HepG2 (cell line): ENCODE data around the gene TNK1. TPM values are rescaled to one million over a fixed set of nuclear protein-coding genes. Genes with fewer than 3 reads are reported as not detected.
A peak's percentile ranks its signal among the peaks of the same experiment; 100 is the strongest.

Experiments used
- ATF1 ChIP-seq: IDR thresholded peaks from 2 replicates; pipeline ENCODE4 v1.6.1; 2016; ENCODE audit warnings: mild to moderate bottlenecking, control low read depth
- DMAP1 ChIP-seq: IDR thresholded peaks from 2 replicates; pipeline ENCODE4 v1.6.1; 2016
- GABPB1 ChIP-seq: IDR thresholded peaks from 2 replicates; pipeline ENCODE4 v1.6.1; 2016; ENCODE audit warnings: mild to moderate bottlenecking, missing genetic modification reagents, moderate library complexity, missing compliant biosample characterization
- KDM2A ChIP-seq: sonication (generic); formaldehyde crosslinking; IDR thresholded peaks from 2 replicates; pipeline ENCODE4 v1.4.0; 2020; ENCODE audit warnings: low read depth, missing genetic modification reagents, borderline replicate concordance
- MED13 ChIP-seq: sonication (generic); formaldehyde crosslinking; IDR thresholded peaks from 2 replicates; pipeline ENCODE4 v1.5.0; 2020; ENCODE audit warnings: missing genetic modification reagents
- SAP130 ChIP-seq: IDR thresholded peaks from 2 replicates; pipeline ENCODE4 v1.6.1; 2016; ENCODE audit warnings: low read depth
- THAP9 ChIP-seq: sonication (generic); formaldehyde crosslinking; IDR thresholded peaks from 2 replicates; pipeline ENCODE4; 2020; ENCODE audit warnings: missing genetic modification reagents, mild to moderate bottlenecking, borderline replicate concordance
- THYN1 ChIP-seq: sonication (generic); formaldehyde crosslinking; IDR thresholded peaks from 2 replicates; pipeline ENCODE4 v1.8.1; 2023; ENCODE audit warnings: low read depth, mild to moderate bottlenecking, moderate library complexity, missing genetic modification reagents, borderline replicate concordance
- TRIM22 ChIP-seq: fragments of 450-650 bp; IDR thresholded peaks from 2 replicates; pipeline ENCODE4 v1.6.1; 2017
- ZBTB40 ChIP-seq, 2 experiments: fragments of 450-650 bp in 1 of 2; sonication (generic) in 1 of 2; formaldehyde crosslinking in 1 of 2; IDR thresholded peaks; 2 replicates each; pipeline versions ENCODE4 v1.6.1 to v1.8.0; 2016 to 2022; ENCODE audit warnings: antibody characterized with exemption in 1 of 2, mild to moderate bottlenecking in 1 of 2, missing genetic modification reagents in 1 of 2
- ZNF580 ChIP-seq: IDR thresholded peaks from 2 replicates; pipeline ENCODE4 v1.6.1; 2016; ENCODE audit warnings: low read depth, borderline replicate concordance
- polyA plus RNA-seq, 8 experiments: library from polyadenylated mRNA; depleted of rRNA in 3 of 8; stranded (reverse) in 7 of 8; unstranded in 1 of 8; fragments of >200 nt; fragmentation: Illumina TruSeq in 4 of 8; extraction: Trizol in 4 of 8; gene quantifications; 2 replicates each; pipeline versions ENCODE4 v1.2.1 to v1.2.3, GENCODE V29; 2011 to 2016; ENCODE audit warnings: low read depth in 4 of 8, missing spikeins in 1 of 8, mixed read lengths in 1 of 8; ENCODE audit not compliant: insufficient read depth in 1 of 8
- total RNA-seq, 5 experiments: library from RNA; depleted of rRNA; stranded (reverse); fragments of >200 nt; fragmentation: Illumina TruSeq; extraction: Trizol; gene quantifications; 2 replicates each; pipeline ENCODE4 v1.2.3, GENCODE V29; 2016; ENCODE audit warnings: low read depth in 1 of 5
- TF ChIP-seq, protein P1 (sequence below): sonication (generic); formaldehyde crosslinking; IDR thresholded peaks from 2 replicates; pipeline ENCODE4 v1.9.0; 2022; ENCODE audit warnings: low read depth, missing genetic modification reagents

The TNK1 gene
- total and polyA plus RNA-seq, 2 of the 13 experiments (the other 11 are each of a cell fraction or from before 2014, with no cell fraction given), result 2.0 to 3.5 TPM

- TF ChIP-seq ZBTB40 (IDR thresholded peaks at IDR 0.05) (no peak), ZBTB40 (CRISPR knock-in tag; IDR thresholded peaks at IDR 0.05) (no peak), KDM2A (CRISPR knock-in tag) (0 out of 2 replicates have a peak, but pooled peaks have one; percentile 38), ZNF580 (CRISPR knock-in tag) (peak; percentile 19; the same call in 1 of the 2 replicates), ATF1 (CRISPR knock-in tag) (no peak), TRIM22 (no peak), GABPB1 (CRISPR knock-in tag) (peak; percentile 82; the same call in 1 of the 2 replicates), THYN1 (CRISPR knock-in tag) (no peak), MED13 (0 out of 2 replicates have a peak, but pooled peaks have one; percentile 42), DMAP1 (CRISPR knock-in tag) (0 out of 2 replicates have a peak, but pooled peaks have one; percentile 20), SAP130 (CRISPR knock-in tag) (peak; percentile 75), THAP9 (CRISPR knock-in tag) (no peak)
- TF ChIP-seq, protein P1, sequence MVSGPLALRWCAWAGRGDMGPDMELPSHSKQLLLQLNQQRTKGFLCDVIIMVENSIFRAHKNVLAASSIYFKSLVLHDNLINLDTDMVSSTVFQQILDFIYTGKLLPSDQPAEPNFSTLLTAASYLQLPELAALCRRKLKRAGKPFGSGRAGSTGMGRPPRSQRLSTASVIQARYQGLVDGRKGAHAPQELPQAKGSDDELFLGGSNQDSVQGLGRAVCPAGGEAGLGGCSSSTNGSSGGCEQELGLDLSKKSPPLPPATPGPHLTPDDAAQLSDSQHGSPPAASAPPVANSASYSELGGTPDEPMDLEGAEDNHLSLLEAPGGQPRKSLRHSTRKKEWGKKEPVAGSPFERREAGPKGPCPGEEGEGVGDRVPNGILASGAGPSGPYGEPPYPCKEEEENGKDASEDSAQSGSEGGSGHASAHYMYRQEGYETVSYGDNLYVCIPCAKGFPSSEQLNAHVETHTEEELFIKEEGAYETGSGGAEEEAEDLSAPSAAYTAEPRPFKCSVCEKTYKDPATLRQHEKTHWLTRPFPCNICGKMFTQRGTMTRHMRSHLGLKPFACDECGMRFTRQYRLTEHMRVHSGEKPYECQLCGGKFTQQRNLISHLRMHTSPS (CRISPR knock-in tag), result peak; percentile 22; the same call in 1 of the 2 replicates
These were observed 29.0 kb upstream of the TNK1 start, which contains the start of gene KCTD11 (continued) for GRCh38 chr17:7351665-7352502.
